GM19328 (cell line): ENCODE measurements around the gene TGM3.

ENCODE experiments used
- ATAC-seq: cut with Tn5 transposase; IDR thresholded peaks from one replicate; pipeline ENCODE4 v1.9.1; 2021; ENCODE audit warnings: mild to moderate bottlenecking, moderate library complexity; ENCODE audit not compliant: unreplicated experiment

The TGM3 gene

DNA sequence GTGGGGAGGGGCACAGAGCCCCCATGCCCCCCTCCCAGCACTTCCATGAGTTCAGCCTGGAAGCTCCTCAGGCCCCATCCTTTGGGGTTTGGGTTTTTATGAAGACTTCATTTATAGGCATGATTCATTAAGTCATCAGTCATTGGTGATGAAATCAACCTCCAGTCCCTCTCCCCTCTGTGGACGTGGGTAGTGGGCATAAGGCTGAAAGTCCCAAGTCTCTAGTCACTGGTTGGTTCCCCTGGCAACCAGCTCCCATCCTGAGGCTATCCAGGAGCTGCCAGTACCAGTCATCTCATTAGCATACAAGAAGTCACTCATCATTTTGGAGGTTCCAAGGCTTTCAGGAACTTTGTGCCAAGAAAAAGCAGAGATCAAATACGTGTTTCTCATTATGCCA is 9.2 kb downstream of the TGM3 start:
- no peak for ATAC-seq

DNA sequence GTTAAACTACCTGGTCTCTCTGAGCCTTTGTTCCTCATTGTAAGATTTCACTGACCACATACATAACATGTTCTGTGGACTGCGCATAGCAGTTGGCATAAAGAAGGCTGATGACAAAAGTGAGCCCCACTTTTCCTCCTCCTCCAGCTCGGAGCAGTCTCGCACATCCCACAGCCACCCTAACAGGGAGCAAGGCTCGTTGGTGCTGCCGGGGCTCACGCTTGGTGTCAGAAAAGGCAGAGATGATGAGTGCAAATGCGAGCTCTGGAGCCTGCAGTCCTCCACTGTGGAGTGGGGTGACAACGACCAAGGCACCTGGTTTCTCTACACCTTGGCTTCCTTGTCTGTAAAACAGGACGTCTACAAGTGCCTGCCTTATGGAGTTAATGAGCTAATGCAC is 9.7 kb downstream of the TGM3 start:
- ATAC-seq: no peak

DNA sequence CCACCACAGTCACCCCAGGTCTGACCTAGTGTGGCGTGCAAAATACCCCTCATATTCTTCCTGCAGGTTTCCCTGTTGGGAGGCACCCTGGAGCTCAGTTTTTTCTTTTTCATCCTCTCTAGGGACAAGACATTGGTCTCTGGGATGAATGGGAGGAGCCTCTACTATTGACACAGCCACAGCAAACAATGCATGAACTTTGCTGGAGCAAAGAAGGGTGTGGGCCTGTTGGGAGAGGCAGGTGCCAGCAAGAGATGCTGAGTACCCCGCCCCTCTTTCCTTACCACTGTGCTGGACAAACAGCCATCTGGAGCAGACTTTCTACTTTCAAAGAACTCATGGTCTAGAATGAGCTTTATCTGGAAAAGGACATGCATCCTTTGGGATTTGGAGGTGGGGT is 10.1 kb downstream of the TGM3 start:
- no peak for ATAC-seq

DNA sequence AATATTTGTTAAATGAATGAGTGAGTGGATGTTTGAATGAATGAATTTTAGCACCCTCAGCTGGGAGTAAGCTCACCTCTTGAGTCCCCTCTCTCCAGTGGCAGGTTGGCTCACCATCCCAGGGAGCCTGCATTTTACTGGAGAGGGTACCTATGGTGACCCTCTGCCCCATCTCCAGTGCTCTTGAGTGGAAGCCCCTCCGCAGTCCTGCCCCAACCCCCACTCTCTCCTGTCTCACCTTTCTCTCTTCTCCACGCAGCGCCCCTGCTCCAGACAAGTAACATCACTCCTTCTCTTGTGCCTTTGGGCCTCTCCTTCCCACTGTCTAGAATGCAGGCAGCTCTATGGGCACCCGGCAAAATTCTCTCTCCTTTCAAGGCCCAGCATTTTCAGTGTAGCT is 11.3 kb downstream of the TGM3 start:
- ATAC-seq: no peak

DNA sequence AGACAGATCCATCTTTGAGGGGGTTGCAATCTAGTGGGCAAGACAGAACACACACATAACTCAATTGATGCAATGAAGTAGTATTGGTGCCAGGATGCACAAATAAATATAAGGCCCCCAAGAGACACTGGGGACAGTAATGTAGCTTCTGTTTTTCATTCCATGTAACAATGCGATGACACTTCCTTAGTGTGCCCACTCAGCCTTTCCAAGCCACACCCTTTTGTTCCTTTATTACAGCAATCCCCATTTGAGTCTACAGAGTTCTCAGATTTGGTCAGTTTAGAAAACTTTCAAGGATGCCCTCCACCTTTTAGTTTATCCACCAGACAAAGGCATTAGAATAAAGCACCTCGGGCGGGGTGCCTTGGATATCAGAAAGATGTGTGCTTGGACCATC is 15.5 kb downstream of the TGM3 start:
- ATAC-seq: no peak

DNA sequence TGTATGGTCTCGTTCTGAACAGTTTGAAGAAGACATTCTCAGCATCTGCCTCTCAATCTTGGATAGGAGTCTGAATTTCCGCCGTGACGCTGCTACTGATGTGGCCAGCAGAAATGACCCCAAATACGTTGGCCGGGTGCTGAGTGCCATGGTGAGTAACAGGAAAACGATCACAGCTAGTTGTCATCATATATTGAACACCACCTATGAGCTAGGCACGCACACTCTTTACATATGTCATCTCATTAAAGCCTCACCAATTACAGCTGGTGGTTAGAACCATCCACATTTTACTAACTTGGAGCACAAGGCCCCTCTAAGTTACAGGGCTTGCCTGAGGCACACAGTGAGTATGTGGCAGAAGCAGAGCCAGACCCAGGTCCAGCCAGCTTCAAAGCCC is 17.1 kb downstream of the TGM3 start:
- ATAC-seq: no peak

DNA sequence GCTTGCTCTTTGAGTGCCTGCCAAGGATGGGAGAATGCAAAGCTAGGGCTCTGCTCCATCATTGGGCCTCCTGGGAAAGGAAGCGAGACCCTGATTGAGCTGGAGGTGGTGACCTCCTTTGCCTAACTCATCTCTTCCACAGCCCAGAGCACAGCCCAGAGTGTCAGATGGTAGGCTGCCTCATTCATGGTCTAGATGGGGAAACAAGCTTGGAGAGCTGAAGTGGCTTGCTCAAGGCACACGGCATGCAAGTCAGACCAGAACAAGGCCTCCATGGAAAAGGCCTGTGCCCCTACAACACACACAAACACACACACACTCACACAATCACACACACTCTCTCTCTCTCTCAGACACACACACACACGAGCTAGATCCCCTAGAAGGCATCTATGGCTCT is 17.5 kb downstream of the TGM3 start:
- ATAC-seq: no peak

DNA sequence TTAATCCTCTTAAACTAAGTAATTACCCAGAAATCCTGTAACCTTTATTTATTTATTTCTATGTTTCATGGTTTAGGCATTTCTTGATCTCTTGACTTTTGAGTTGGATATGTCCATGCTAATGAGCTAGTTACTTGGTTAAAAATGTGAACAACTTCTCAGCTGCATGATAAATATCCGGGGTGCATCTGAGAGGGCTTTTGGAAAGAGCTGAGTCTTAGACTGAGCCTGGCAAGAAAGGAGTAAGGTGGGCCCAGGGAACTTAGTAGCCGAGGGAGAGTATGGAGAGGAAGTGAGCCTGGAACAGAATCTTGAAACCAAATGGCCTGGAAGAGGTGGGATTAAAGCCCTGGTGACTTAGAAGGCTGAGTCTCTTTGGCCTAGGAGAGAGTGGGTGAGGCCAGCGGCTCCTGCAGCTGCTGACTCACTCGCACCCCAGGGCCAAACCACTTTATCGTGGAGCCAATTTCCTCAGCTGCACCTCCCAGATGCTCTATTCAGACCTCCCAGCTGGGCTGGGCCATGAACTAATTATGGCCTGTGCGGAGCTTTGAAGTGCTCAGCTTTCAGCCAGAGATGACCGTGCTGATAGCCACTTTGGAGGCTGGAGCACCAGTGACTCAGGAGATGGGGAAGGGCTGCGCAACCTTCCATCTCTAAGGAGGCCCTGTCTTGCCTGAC is 19.1 kb downstream of the TGM3 start:
- no peak for ATAC-seq

DNA sequence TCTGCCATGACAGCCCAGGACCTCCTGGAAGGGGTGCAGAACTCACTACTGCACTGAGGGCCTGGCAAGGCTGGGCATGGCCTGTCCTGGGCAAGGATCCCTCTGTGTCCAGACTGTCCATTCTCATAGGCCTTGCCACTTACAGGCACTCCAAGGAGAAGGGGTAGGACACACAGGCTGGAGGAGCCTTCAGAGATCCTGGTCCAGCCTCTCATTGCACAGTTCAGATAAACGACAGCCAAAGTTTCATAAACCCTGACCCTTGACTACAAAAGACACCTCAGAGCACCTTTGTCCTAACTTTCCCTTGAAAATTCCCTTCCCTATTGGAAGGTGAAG is 19.6 kb downstream of the TGM3 start:
- no peak for ATAC-seq

DNA sequence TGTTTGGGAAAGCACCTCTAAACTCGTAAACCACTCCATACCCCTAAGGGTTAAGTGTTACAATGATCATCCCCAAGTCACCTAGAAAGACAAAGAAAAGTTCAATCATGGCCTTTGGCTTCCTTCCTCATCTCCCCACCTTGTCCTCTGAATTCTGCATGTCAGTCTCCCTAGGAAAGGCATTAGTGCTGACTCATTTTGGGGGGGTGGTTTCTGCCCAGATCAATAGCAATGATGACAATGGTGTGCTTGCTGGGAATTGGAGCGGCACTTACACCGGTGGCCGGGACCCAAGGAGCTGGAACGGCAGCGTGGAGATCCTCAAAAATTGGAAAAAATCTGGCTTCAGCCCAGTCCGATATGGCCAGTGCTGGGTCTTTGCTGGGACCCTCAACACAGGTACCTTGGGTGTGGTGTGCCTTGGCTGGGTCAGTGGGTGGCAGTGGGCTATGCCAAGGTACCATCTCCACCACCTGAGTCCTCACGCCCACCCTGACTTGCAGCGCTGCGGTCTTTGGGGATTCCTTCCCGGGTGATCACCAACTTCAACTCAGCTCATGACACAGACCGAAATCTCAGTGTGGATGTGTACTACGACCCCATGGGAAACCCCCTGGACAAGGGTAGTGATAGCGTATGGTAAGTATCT is 21.2 kb downstream of the TGM3 start:
- no peak for ATAC-seq

DNA sequence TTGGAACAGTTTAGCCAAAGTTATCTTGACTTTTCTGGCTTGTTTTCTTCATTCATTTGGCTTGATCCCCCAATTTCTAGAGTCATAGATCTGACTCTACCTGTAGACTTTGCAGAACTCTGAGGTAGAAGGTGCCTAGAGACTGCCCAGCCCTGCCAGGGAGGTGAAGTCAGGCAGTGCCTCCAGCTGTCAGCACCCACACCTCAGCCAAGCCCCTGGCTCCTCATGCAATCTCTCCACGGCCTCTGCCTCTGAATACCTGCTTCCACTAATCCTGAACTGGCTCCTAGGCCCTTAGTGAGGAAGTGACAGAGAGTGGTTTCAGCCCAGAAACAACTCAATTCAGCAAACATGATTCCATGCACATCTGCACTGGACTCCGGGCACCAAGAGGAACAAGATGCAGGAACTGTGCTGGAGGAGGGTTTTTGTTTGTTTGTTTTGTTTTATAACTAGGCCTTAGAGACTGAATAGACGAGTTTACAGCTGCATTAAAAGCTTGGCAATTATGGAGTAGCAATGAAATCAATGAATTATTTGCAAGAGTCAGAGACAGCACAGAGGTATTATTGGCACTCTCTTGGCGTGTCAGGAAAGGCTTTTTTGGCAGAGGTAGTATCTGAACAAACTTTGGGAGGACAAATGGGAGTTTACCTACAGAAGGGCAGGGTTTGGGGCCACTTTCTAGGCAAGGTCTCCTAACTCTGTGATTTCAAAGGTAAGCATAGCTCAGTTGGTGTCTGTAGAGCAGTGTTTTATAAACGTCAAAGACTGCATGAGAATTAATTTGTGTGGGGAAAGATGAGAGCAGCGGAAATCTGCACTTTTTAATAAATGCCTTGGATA is 25.2 kb downstream of the TGM3 start:
- no peak for ATAC-seq

DNA sequence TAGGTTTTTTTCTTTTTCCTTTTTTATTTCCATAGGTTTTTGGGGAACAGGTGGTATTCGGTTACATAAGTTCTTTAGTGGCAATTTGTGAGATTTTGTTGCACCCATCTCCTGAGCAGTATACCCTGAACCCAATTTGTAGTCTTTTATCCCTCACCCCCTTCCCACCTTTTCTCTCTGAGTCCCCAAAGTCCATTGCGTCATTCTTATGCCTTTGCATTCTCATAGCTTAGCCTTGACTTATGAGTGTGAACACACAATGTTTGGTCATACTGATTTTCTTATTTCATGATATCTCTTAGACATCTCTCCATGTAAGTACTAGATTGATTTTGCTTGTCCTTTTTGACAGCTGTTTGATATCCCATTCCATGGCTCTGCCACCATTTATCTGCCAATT is 27.2 kb downstream of the TGM3 start:
- no peak for ATAC-seq

DNA sequence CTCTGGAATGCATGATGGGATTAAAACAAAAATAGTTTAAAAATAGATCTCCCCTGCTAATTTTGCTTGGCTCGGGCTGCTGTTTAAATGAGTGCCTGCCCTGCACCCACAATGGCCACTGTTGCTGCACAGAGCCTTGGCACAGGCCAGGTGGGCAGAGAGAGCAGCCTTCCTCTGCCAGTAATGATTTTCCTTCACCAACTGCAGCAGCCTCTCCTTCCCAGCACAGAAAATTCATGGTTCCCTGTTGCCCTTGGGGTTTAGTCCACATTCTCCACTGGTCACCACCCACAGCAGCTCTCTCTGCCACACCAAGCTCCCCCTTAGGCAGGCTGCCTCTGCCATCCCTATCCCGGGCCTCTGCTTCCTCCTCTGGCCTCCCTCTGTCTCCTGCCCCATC is 30.2 kb downstream of the TGM3 start:
- ATAC-seq: no peak

DNA sequence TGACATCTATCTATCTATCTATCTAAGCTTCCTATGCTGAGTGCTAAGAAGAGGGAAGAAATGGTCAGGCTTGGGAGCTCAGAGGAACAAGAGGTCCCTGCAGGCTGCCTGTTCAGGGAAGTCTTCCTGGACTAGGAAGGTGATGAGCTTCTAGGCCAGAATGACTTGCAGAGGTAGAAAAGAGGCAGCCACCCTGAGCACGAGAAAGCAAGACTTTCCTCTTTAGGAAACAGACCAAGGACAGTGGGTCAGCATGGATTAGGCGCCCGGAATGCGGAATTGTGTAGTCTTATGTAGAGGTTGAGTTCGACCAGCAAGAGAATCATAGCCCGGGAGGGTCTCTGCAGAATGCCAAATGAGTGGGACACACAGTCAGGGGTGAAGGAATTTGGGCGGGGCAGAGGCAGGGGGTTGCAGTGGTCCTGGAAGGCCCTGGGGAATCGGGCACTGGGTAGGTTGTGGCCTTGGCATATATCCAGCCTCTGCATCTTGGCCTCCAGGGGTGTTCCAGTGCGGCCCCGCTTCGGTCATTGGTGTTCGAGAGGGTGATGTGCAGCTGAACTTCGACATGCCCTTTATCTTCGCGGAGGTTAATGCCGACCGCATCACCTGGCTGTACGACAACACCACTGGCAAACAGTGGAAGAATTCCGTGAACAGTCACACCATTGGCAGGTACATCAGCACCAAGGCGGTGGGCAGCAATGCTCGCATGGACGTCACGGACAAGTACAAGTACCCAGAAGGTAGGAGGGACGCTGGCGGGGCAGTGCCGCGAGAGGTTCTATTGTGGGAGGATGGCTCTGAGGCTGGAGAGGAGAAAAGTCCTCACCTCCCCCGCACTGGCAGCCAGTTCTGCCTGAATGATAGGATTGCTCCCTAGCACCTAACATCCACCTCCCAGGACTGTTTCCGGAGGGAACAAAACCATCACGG is 32.1 kb downstream of the TGM3 start:
- no peak for ATAC-seq

DNA sequence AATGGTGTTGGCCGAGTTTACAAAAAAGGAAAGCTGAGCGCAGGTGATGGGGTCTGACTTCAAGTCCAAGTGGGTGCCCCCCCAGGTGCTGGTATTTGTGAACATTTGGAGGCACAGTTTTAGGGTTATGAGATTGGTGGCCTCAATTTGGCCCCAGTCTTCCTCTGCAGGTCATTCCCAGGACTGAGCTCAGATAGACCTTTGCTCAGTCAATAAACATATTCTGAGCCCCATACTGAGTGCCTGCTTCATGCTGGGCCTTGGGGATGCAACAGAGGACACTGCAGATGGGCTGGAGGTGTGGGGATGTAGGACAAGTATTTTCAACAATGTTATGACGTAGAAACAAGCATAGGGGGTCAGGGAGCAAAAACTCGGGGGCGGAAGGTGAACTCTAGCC is 33.5 kb downstream of the TGM3 start:
- no peak for ATAC-seq

DNA sequence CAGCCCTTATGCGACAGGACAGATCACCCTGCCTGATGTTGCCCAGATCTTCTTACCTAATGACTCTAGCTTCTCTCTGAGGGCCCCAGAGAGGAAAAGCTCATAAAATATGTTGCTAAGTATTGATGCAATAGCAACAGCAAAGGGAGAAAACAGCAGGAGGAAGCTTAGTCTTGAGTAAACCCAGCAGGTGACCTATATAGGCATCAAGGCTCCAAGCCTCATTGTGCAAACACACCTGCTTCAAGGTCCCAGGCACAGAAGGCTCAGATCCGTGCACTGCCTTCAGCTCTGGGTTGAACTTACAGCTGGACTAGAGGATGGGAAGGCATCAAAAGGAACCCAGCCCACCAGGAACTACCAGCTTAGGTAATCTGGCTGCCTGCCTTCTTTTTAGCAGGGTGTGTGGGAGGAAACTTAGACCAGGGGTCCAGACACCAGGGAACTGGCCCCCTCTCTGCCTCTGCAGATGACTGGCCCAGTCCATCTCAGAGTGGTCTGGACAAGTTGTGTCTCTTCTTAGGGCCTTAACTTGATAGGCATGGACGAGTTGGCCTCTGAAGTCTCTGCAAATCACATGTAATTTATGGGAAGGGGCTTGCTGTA is 34.4 kb downstream of the TGM3 start:
- ATAC-seq: no peak

DNA sequence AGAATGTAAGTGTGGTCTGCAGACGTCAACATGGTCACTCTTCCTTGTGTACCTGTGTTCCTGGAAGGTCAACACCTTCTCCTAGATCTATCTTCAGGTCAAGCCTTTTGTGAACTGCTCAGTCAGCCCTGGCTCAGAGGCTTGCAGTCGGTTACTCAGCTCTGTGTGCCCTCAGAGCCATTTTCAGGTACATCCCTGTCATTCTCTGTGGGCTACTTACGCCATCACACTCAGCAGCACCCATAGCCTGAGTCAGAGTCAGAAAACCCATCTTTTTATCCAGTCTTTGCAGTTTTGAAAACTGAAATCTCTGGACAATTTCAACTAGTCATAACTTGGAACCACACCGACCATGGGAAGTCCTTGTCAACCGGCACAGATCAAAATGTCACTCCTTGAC is 35.3 kb downstream of the TGM3 start:
- no peak for ATAC-seq

DNA sequence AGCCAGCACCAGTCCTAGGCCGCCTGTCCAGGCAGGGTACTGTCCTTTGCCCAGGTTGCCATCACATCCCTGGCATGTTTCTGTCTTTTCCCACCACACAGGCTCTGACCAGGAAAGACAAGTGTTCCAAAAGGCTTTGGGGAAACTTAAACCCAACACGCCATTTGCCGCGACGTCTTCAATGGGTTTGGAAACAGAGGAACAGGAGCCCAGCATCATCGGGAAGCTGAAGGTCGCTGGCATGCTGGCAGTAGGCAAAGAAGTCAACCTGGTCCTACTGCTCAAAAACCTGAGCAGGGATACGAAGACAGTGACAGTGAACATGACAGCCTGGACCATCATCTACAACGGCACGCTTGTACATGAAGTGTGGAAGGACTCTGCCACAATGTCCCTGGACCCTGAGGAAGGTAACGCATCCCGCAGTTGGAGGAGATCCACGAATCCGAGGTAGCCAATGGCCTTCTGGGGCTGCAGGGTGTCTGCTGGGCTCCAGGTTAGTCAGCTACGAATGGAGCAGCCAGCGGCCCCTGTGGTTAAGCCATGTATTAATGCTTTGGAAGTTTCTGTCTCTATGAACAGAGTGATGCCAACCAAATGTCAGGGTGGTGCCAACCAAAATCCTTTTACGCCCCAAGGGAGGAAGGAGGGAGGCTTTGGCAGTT is 36.2 kb downstream of the TGM3 start:
- no peak for ATAC-seq

DNA sequence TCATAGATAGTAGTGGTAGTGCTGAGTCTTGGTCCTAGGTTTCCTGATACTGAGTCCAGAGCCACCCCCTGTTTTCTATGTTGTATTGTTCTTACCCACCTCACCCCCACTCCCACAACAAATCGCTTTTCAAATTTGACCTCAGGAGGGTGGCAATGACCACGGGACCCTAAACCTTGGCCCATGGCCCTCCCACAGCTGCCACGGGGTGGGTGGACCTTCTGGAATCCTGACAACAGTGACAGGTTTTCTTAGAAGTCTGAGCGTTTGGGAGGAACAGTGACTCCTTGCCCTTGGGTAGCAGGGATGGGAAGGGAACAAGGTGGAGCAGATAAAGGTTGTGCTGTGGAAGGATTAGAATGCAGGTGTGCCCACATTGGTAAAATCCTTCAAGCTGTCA is 36.9 kb downstream of the TGM3 start:
- no peak for ATAC-seq

DNA sequence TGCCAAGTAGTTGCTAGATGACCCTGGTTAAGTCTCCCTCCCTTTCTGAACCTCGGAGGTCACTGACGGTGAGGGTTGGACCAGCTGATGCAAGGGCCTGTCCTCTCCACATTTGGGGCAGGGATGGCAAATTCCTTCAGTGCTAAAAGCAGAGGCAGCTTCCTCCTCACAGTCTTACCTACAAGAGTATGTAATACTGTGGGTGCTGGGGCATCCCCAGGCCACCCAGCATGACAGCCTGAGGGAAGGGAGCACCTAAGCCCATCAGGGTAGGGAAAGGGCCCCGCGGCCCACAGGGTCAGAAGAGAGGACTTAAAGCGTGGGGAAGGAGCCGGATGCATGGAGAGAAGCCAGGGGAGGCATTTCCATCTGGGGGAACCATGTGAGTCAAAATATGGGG is 38.0 kb downstream of the TGM3 start:
- ATAC-seq: no peak
